RWPE2 (cell line): ENCODE data around the gene FLG2.
"Not testable (repeated sequence)": the region's sequence is repeated elsewhere in the genome, so short reads cannot be mapped to it uniquely, and the experiment has no call there.

ENCODE experiments used
- ATAC-seq: fragments of 200-7000 bp; cut with Tn5 transposase; 3 replicates; pipeline ENCODE4 v1.9.1; 2021; ENCODE audit warnings: low read depth
- DNase-seq: peaks from one replicate; pipeline ENCODE4 v3.0.0-alpha.2; 2020; ENCODE audit warnings: low spot score
- H3K27ac ChIP-seq: fragments of 450-650 bp; 2 replicates; pipeline ENCODE4 v1.5.1; 2017; ENCODE audit warnings: mild to moderate bottlenecking; ENCODE audit not compliant: poor library complexity, severe bottlenecking
- H3K27me3 ChIP-seq: fragments of 250-450 bp; sonication (Bioruptor Pico); 2 replicates; pipeline ENCODE4 v1.5.1; 2021; ENCODE audit warnings: mild to moderate bottlenecking, moderate library complexity; ENCODE audit not compliant: insufficient read depth, poor library complexity, severe bottlenecking
- H3K36me3 ChIP-seq: fragments of 250-450 bp; sonication (Bioruptor Pico); 2 replicates; pipeline ENCODE4 v1.5.1; 2020; ENCODE audit warnings: low read depth, mild to moderate bottlenecking, moderate library complexity
- H3K4me1 ChIP-seq: fragments of 250-450 bp; sonication (Bioruptor Pico); 2 replicates; pipeline ENCODE4 v1.5.1; 2021; ENCODE audit warnings: mild to moderate bottlenecking, moderate library complexity; ENCODE audit not compliant: insufficient read depth, poor library complexity, severe bottlenecking
- H3K4me3 ChIP-seq: fragments of 250-450 bp; sonication (Bioruptor Pico); 2 replicates; pipeline ENCODE4 v1.5.1; 2021; ENCODE audit warnings: mild to moderate bottlenecking, moderate library complexity; ENCODE audit not compliant: severe bottlenecking
- H3K9me3 ChIP-seq: fragments of 250-450 bp; sonication (Bioruptor Pico); 2 replicates; pipeline ENCODE4 v1.5.1; 2021; ENCODE audit warnings: mild to moderate bottlenecking, moderate library complexity; ENCODE audit not compliant: severe bottlenecking
- CTCF ChIP-seq: fragments of 450-650 bp; IDR thresholded peaks from one replicate; pipeline ENCODE4 v1.5.1; 2017; ENCODE audit warnings: mild to moderate bottlenecking, moderate library complexity; ENCODE audit not compliant: poor library complexity, severe bottlenecking

Gene FLG2

GRCh38 chr1:152325111-152325510 lies 34.7 kb downstream of the FLG2 start, which contains the start of gene FLG:
FLG (minus strand) TSS chr1:152325239; CDS start chr1:152315456, 9,783 bp downstream.
- no peak for DNase-seq
- peaks cover 18% of the 10 kb centered on the region for H3K27me3 ChIP-seq
- ATAC-seq, result peak; percentile 59; the same call in 2 of the 3 replicates
- no peak within 1 kb of the TSS for H3K27ac ChIP-seq
- H3K36me3 ChIP-seq, result no peaks in the 10 kb centered on the region
- no peak for TF ChIP-seq CTCF
- no peak within 1 kb of the TSS for H3K4me3 ChIP-seq
- no peaks in the 10 kb centered on the region for H3K9me3 ChIP-seq
- H3K4me1 ChIP-seq, result no peaks in the 10 kb centered on the region

GRCh38 chr1:152313970-152314369 lies 45.8 kb downstream of the FLG2 start:
- no peak for DNase-seq
- Histone ChIP-seq H3K4me1 (no peaks in the 10 kb centered on the region), H3K27me3 (peaks cover 17% of the 10 kb centered on the region), H3K27ac (no peak overlapping the region), H3K9me3 (no peaks in the 10 kb centered on the region), H3K36me3 (no peaks in the 10 kb centered on the region), H3K4me3 (no peak overlapping the region)
- no peak for ATAC-seq
- TF ChIP-seq CTCF, result no peak

DNA sequence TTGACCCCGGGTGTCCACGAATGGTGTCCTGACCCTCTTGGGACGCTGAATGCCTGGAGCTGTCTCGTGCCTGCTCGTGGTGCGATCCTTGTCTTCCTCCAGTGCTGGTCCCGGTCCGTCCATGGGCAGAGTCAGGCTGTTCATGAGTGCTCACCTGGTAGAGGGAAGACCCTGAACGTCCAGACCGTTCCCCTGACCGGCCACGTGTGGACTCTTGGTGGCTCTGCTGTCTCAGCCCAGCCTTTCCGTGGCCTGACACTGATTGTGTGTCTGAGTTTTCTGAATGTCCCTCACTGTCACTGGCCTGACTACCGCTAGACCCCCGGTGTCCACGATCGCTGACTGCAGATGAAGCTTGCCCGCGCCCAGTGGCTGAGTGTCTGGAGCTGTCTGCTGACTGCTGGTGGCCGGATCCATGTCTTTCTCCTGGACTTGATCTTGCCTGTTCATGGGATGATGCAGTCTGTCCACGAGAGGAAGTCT lies 46.4 kb downstream of the FLG2 start:
- Histone ChIP-seq H3K27ac (no peak overlapping the region), H3K9me3 (no peaks in the 10 kb centered on the region), H3K27me3 (peaks cover 10% of the 10 kb centered on the region), H3K4me3 (no peak overlapping the region), H3K4me1 (no peaks in the 10 kb centered on the region), H3K36me3 (no peaks in the 10 kb centered on the region)
- ATAC-seq (no peak), DNase-seq (no peak)
- TF ChIP-seq CTCF, result no peak

- not testable (repeated sequence) for H3K4me3 ChIP-seq, DNase-seq, H3K36me3 ChIP-seq, ATAC-seq, H3K4me1 ChIP-seq, H3K27me3 ChIP-seq, H3K27ac ChIP-seq, H3K9me3 ChIP-seq
Measured at GRCh38 chr1:152312169-152312568, 47.6 kb downstream of the FLG2 start.

GRCh38 chr1:152309955-152310354 lies 49.9 kb downstream of the FLG2 start:
- H3K4me3 ChIP-seq, result no peak overlapping the region
- TF ChIP-seq CTCF, result no peak
- no peaks in the 10 kb centered on the region for H3K36me3 ChIP-seq
- H3K4me1 ChIP-seq, result no peaks in the 10 kb centered on the region
- peak; percentile 42 for DNase-seq
- H3K27me3 ChIP-seq, result peaks cover 4% of the 10 kb centered on the region
- no peaks in the 10 kb centered on the region for H3K9me3 ChIP-seq
- no peak for ATAC-seq
- no peak overlapping the region for H3K27ac ChIP-seq

GRCh38 chr1:152309320-152309901 lies 50.4 kb downstream of the FLG2 start:
- not testable (repeated sequence) for H3K27me3 ChIP-seq, H3K4me1 ChIP-seq, H3K9me3 ChIP-seq, H3K4me3 ChIP-seq, H3K27ac ChIP-seq, DNase-seq, H3K36me3 ChIP-seq, ATAC-seq

DNA sequence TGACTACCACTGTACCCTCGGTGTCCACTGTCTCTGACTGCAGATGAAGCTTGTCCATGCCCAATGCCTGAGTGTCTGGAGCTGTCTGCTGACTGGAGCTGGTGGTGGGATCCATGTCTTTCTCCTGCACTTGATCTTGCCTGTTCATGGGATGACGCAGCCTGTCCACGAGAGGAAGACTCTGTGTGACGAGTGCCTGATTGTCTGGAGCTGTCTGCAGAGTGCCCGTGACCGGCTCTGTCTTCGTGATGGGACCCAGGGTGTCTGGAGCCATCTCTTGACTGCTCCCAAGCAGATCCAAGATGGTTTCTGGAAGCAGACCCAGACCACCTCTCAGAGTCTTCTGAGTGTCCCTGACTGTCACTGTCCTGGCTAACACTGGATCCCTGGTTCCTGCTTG lies 51.0 kb downstream of the FLG2 start:
- not testable (repeated sequence) for H3K4me3 ChIP-seq, H3K9me3 ChIP-seq, ATAC-seq, DNase-seq, H3K27me3 ChIP-seq, H3K4me1 ChIP-seq, H3K36me3 ChIP-seq, H3K27ac ChIP-seq

DNA sequence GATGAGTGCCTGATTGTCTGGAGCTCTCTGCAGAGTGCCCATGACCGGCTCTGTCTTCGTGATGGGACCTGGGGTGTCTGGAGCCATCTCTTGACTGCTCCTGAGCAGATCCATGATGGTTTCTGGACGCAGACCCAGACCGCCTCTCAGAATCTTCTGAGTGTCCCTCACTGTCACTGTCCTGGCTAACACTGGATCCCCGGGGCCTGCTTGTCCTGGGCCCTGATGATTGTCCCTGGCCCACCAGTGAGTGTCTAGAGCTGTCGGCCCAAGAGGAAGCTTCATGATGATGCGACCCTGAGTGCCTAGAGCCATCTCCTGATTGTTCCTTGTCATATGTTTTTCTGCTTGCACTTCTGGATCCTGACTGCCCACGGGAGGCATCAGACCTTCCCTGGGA lies 51.8 kb downstream of the FLG2 start:
- H3K4me1 ChIP-seq, H3K27ac ChIP-seq, H3K4me3 ChIP-seq, H3K27me3 ChIP-seq, ATAC-seq, H3K9me3 ChIP-seq, H3K36me3 ChIP-seq, DNase-seq: not testable (repeated sequence)
